ENCODE measurements around the gene MCC.

DNA sequence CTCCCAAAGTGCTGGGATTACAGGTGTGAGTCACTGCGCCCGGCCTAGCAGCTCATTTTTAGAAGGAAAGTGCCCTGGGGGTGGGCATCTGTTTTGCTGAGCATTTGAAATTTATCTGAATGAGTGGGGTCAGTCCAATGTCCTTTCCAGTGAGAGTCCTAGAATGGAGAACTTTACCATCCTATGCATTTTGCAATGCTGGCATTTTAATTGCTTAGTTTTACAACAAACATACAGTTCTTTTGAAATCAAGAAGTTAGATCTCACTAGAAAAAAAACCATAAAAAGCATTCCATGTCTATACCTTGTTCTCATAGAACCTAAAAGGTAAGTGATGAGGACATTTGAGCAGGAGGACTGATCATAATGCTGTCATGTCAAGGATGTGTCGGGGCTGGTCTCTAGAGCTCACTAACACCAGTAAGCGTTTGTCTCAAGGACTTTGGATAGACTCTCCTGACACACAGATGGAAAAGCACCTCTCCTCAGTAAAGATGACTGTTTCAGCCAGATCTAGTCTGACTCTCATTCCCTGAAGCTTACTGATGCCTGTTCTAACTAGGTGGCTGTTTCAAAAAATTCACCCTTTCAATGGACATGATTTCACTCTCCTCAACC lies 427.7 kb downstream of the MCC start:
- TF ChIP-seq, protein P1, sequence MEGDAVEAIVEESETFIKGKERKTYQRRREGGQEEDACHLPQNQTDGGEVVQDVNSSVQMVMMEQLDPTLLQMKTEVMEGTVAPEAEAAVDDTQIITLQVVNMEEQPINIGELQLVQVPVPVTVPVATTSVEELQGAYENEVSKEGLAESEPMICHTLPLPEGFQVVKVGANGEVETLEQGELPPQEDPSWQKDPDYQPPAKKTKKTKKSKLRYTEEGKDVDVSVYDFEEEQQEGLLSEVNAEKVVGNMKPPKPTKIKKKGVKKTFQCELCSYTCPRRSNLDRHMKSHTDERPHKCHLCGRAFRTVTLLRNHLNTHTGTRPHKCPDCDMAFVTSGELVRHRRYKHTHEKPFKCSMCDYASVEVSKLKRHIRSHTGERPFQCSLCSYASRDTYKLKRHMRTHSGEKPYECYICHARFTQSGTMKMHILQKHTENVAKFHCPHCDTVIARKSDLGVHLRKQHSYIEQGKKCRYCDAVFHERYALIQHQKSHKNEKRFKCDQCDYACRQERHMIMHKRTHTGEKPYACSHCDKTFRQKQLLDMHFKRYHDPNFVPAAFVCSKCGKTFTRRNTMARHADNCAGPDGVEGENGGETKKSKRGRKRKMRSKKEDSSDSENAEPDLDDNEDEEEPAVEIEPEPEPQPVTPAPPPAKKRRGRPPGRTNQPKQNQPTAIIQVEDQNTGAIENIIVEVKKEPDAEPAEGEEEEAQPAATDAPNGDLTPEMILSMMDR (IDR thresholded peaks at IDR 0.05), result no peak
- TF ChIP-seq EZH2phosphoT487 (IDR thresholded peaks at IDR 0.05) (no peak), EZH2 (IDR thresholded peaks at IDR 0.05) (no peak)
